ENCODE data around the gene CHIC2. TPM values are rescaled to one million over a fixed set of nuclear protein-coding genes. Genes with fewer than 3 reads are reported as not detected.

Gene CHIC2
- total RNA-seq, 1 experiment from 2014 or later, result 10.8 TPM

GRCh38 chr4:54036184-54036583 is 28.2 kb downstream of the CHIC2 start:
- Histone ChIP-seq H3K9me3 (ENCODE audit: control insufficient read depth in 1 of 2, insufficient read depth in 1 of 2, low read depth in 1 of 2, low read length in 2 of 2) (no peaks in the 10 kb centered on the region), H3K27ac (ENCODE audit: low read depth, low read length) (no peak overlapping the region), H3K4me2 (ENCODE audit: low read length) (no peak overlapping the region), H3K27me3 (ENCODE audit: insufficient read depth, low read length) (no peaks in the 10 kb centered on the region), H3K9ac (ENCODE audit: low read length) (no peak overlapping the region), H2AFZ (ENCODE audit: low read depth, low read length, poor library complexity, severe bottlenecking) (no peak overlapping the region), H3K36me3 (ENCODE audit: control insufficient read depth in 1 of 2, insufficient read depth in 2 of 2, low read length in 2 of 2) (no peaks in the 10 kb centered on the region), H3K4me3 (replicated peaks in 1 of 2; ENCODE audit: low read depth in 1 of 2, low read length in 2 of 2) (no peak overlapping the region), H3K4me1 (ENCODE audit: control insufficient read depth in 1 of 2, insufficient read depth in 2 of 2, low read length in 2 of 2) (no peaks in the 10 kb centered on the region), H3K9me2 (ENCODE audit: insufficient read depth) (no peaks in the 10 kb centered on the region), H3K79me2 (ENCODE audit: insufficient read depth, low read length) (no peaks in the 10 kb centered on the region), H4K20me1 (ENCODE audit: insufficient read depth) (no peaks in the 10 kb centered on the region)
- ChIA-PET RAD21 (ENCODE audit: low non-redundant PET in 1 of 2, low total read pairs in 2 of 2, uncharacterized antibody in 2 of 2, unreplicated experiment in 2 of 2) (no interaction called here), CTCF (no interaction called here), POLR2A (no interaction called here)
- BruUV-seq (replicated peaks), result no TSS peak
- intact Hi-C loops (cut with micrococcal nuclease), result no loop called here
- TF ChIP-seq CEBPB (IDR thresholded peaks at IDR 0.05; ENCODE audit: low read depth) (no peak), CTCF (IDR thresholded peaks at IDR 0.05 in 2 of 3, conservative IDR thresholded peaks at IDR 0.05 in 1 of 3; ENCODE audit: borderline replicate concordance in 1 of 3, insufficient read depth in 1 of 3, low read depth in 2 of 3, low read length in 2 of 3) (no peak), SP1 (IDR thresholded peaks at IDR 0.05; ENCODE audit: low read depth) (no peak), FOSL1 (IDR thresholded peaks at IDR 0.05; ENCODE audit: low read depth) (no peak), ATF3 (IDR thresholded peaks at IDR 0.05) (no peak)
- no peak for DNase-seq (ENCODE audit: low read depth, low spot score)
- ATAC-seq, result no peak

GRCh38 chr4:54032558-54033135 is 31.8 kb downstream of the CHIC2 start:
- H4K20me1 ChIP-seq (ENCODE audit: insufficient read depth), result no peaks in the 10 kb centered on the region
- H3K27ac ChIP-seq (ENCODE audit: low read depth, low read length), result no peak overlapping the region
- no peaks in the 10 kb centered on the region for H3K79me2 ChIP-seq (ENCODE audit: insufficient read depth, low read length)
- no peak overlapping the region for H2AFZ ChIP-seq (ENCODE audit: low read depth, low read length, poor library complexity, severe bottlenecking)
- intact Hi-C loops (cut with micrococcal nuclease), result no loop called here
- no peaks in the 10 kb centered on the region for H3K9me3 ChIP-seq (ENCODE audit: control insufficient read depth in 1 of 2, insufficient read depth in 1 of 2, low read depth in 1 of 2, low read length in 2 of 2)
- CTCF ChIA-PET, result no interaction called here
- H3K36me3 ChIP-seq (ENCODE audit: control insufficient read depth in 1 of 2, insufficient read depth in 2 of 2, low read length in 2 of 2), result no peaks in the 10 kb centered on the region
- H3K4me1 ChIP-seq (ENCODE audit: control insufficient read depth in 1 of 2, insufficient read depth in 2 of 2, low read length in 2 of 2), result no peaks in the 10 kb centered on the region
- TF ChIP-seq EGR1 (IDR thresholded peaks at IDR 0.05; ENCODE audit: low read depth), result no peak
- POLR2A ChIA-PET, result no interaction called here
- BruUV-seq (replicated peaks), result no TSS peak
- RAD21 ChIA-PET (ENCODE audit: low non-redundant PET in 1 of 2, low total read pairs in 2 of 2, uncharacterized antibody in 2 of 2, unreplicated experiment in 2 of 2), result no interaction called here
- no peak overlapping the region for H3K4me3 ChIP-seq (replicated peaks in 1 of 2; ENCODE audit: low read depth in 1 of 2, low read length in 2 of 2)
- H3K4me2 ChIP-seq (ENCODE audit: low read length), result no peak overlapping the region
- no peaks in the 10 kb centered on the region for H3K27me3 ChIP-seq (ENCODE audit: insufficient read depth, low read length)
- no peak overlapping the region for H3K9ac ChIP-seq (ENCODE audit: low read length)
- H3K9me2 ChIP-seq (ENCODE audit: insufficient read depth), result no peaks in the 10 kb centered on the region
- DNase-seq (ENCODE audit: low read depth, low spot score), result no peak
- no peak for ATAC-seq
